WERI-Rb-1 (cell line): ENCODE data around the gene CCDC17.

ENCODE experiments used
- DNase-seq: peaks from one replicate; pipeline ENCODE4 v3.0.0-alpha.2; 2020
- H3K27ac ChIP-seq: fragments of 250-450 bp; sonication (Bioruptor Pico); 2 replicates; pipeline ENCODE4 v1.5.1; 2020; ENCODE audit warnings: mild to moderate bottlenecking, moderate library complexity
- H3K27me3 ChIP-seq: fragments of 250-450 bp; sonication (Bioruptor Pico); 2 replicates; pipeline ENCODE4 v1.5.1; 2021; ENCODE audit warnings: mild to moderate bottlenecking, low read depth, moderate library complexity; ENCODE audit not compliant: insufficient read depth, severe bottlenecking
- H3K36me3 ChIP-seq: fragments of 250-450 bp; sonication (Bioruptor Pico); 2 replicates; pipeline ENCODE4 v1.5.1; 2020; ENCODE audit warnings: mild to moderate bottlenecking, moderate library complexity
- H3K4me3 ChIP-seq: 2 replicates; pipeline ENCODE4 v1.5.1; 2011; ENCODE audit warnings: low read depth, mild to moderate bottlenecking, control low read depth, low read length
- H3K9me3 ChIP-seq: fragments of 250-450 bp; sonication (Bioruptor Pico); 2 replicates; pipeline ENCODE4 v1.5.1; 2021; ENCODE audit warnings: mild to moderate bottlenecking, moderate library complexity; ENCODE audit not compliant: severe bottlenecking
- TF ChIP-seq, protein P1 (sequence below): IDR thresholded peaks from 2 replicates; pipeline ENCODE4 v1.5.1; 2011; ENCODE audit warnings: low read depth, mild to moderate bottlenecking, control low read depth, inconsistent platforms, low read length

The CCDC17 gene

DNA sequence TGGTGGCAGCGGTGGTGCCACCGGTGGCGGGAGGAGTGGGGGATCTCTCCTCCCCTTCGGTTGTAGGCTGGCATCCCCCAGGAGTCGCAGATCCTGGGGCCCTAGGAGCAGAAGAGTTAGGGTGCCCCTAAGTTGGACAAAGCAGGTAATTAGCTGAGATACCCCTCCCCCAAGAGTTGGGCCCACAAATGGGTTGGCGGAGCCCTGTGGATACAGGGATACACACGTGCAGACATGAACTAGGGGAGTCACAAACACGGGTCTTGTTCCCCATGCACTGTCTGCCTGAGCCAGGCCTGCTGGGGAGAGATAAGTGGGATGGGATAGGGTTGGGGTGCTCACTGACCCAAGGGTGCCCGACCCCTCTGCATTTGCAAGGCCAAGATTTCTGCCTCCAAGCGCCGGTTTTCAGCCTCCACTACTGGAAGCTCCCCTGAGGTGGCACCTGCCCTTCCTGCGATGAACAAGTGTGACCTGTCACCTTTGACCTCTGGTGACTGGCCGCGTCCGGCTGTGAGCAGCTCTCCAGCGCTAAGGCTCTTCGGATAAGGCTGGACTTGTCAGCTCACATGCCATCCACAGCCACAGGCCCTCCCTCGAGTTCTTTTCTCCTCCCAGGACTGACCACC lies 1.8 kb downstream of the CCDC17 start:
- Histone ChIP-seq H3K27me3 (no peaks in the 10 kb centered on the region), H3K4me3 (no peak overlapping the region), H3K36me3 (peaks cover 40% of the 10 kb centered on the region), H3K27ac (no peak overlapping the region), H3K9me3 (no peaks in the 10 kb centered on the region)
- TF ChIP-seq, protein P1, sequence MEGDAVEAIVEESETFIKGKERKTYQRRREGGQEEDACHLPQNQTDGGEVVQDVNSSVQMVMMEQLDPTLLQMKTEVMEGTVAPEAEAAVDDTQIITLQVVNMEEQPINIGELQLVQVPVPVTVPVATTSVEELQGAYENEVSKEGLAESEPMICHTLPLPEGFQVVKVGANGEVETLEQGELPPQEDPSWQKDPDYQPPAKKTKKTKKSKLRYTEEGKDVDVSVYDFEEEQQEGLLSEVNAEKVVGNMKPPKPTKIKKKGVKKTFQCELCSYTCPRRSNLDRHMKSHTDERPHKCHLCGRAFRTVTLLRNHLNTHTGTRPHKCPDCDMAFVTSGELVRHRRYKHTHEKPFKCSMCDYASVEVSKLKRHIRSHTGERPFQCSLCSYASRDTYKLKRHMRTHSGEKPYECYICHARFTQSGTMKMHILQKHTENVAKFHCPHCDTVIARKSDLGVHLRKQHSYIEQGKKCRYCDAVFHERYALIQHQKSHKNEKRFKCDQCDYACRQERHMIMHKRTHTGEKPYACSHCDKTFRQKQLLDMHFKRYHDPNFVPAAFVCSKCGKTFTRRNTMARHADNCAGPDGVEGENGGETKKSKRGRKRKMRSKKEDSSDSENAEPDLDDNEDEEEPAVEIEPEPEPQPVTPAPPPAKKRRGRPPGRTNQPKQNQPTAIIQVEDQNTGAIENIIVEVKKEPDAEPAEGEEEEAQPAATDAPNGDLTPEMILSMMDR, result no peak
- no peak for DNase-seq

DNA sequence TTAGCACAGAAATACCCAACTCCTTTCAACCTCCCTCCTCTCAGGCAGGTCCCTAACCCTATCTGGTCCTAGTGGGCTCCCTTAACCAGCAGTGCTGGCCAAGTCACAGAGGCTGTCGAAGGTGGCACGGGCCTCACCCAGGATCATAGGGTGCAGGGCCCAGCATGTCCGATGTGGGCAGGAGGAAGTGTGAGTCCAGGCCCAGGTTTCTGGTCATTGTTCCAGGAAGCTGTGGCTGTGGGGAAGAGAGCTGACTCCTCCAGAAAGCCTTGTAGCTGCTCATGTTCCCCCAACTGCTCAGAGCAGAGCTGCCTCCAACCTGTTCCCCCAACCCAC lies 2.4 kb downstream of the CCDC17 start:
- Histone ChIP-seq H3K27ac (no peak overlapping the region), H3K27me3 (no peaks in the 10 kb centered on the region), H3K4me3 (no peak overlapping the region), H3K36me3 (peaks cover 45% of the 10 kb centered on the region), H3K9me3 (no peaks in the 10 kb centered on the region)
- no peak for DNase-seq
- TF ChIP-seq, protein P1, result no peak

DNA sequence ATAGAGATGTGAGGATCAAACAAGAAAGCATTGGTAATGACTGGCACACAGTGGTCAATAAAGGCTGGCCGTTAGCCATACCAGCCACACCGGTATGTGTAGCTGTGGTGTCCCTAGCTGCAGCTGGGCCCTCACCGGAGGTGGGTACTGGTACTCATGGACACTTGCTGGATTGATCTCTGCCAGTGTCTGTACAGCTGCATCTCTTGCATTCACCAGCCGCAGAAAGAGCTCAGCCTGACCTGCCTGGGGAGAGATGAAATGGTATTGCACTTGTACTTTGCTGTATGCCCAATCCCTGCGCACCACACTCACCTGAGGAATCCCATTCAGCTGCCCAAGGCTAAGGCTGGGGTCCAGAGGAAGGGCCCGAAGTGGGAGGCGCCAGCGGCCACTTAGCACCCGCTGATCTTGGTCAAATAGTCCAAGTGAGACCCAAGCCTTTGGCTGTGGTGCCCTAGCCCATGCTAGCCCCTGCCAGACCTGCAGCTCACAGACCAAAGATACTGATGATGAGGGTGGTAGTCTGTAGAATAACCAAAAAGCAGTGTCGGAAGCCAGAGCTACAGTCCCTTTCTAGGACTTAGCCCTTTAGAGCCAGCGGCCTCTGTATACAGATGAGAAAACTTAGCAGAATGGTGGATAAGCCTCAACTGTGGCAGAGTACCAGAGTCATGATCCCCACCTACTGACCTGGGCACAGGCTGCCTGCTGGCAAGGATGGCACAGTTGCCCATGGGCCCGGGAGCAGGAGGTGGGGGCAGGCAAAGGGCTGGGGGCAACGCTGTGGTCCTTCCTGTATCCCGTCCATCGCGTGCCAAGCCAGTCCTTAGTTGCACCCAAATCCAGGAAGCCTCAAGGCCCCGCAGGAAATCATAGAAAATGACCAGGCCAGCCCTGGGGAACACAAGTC lies 3.0 kb downstream of the CCDC17 start:
- no peak for DNase-seq
- H3K27ac ChIP-seq, result no peak overlapping the region
- no peaks in the 10 kb centered on the region for H3K9me3 ChIP-seq
- TF ChIP-seq, protein P1, result no peak
- H3K36me3 ChIP-seq, result peaks cover 50% of the 10 kb centered on the region
- no peaks in the 10 kb centered on the region for H3K27me3 ChIP-seq
- no peak overlapping the region for H3K4me3 ChIP-seq

DNA sequence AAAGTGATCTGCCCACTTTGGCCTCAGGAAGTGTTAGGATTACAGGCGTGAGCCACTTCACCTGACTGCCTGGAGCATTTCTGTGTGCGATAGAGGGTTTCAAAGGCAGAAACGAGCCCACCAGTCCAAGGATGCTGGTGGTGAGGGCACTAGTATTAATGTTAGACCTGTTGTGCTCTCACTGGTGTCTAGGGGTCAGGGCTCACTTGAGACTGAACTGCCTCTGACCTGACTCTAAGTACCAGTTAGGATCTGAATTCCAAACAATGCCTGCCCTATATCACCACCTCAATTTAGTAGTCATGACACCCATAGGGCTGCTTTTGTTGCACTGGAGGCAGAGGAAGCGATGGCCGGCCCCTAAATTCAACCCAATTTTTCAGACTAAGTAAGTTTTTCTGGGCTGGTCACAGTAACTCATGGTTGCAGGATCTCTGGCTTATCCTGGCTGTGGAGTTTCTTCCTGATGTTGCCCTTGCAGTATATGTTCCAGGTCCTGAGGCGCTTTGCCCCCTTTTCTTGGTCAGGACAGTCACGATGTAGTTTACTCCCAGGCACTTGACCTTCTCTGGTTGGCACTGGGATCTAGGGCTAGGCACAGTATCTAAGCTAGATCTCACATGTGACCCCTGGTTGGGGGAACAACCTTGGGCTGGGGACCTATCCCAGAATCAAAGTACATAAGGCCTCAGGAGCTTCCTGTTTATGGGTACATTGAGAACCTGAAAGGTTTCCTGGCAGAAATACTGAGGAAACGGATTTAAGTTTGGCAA lies 4.5 kb downstream of the CCDC17 start:
- Histone ChIP-seq H3K27ac (no peak overlapping the region), H3K4me3 (no peak overlapping the region), H3K9me3 (no peaks in the 10 kb centered on the region), H3K27me3 (no peaks in the 10 kb centered on the region), H3K36me3 (peaks cover 60% of the 10 kb centered on the region)
- TF ChIP-seq, protein P1, result no peak
- no peak for DNase-seq

DNA sequence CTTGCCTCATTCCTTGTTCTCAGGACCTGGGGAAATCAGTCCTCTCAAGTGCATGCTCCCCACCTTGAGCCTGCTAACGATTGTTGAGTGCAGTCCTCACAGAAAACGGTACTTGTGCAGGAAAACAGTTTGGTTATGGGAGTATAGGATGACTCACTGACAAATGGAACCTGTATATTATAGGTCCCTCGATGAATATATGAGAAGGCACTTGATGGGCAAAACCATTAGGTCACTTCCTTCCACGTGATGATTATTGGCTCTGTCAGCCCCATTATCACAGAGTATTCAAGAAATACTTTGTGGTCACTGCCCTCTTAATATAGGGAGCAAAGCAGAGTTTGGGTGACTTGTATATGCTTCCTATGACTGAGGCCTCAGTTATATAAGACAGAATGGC lies 6.2 kb downstream of the CCDC17 start:
- Histone ChIP-seq H3K9me3 (no peaks in the 10 kb centered on the region), H3K36me3 (peaks cover 77% of the 10 kb centered on the region), H3K27ac (no peak overlapping the region), H3K4me3 (no peak overlapping the region), H3K27me3 (no peaks in the 10 kb centered on the region)
- no peak for DNase-seq
- TF ChIP-seq, protein P1, result no peak
